Esophagus muscularis mucosa (tissue), 4 donors: ENCODE data around the gene PLD1. TPM values are rescaled to one million over a fixed set of nuclear protein-coding genes. Genes with fewer than 3 reads are reported as not detected.

ENCODE experiments used
- DNase-seq: peaks from one replicate; pipeline ENCODE4 v3.0.0-alpha.2; 2017; ENCODE audit errors: extremely low spot score
- H3K27ac ChIP-seq, 4 donors: fragments of 200-600 bp; sonication (generic); replicated peaks in 1 of 4; 1 replicate in 3 of 4; 2 replicates in 1 of 4; pipeline ENCODE4 v1.5.1; 2016 to 2019; ENCODE audit warnings: mild to moderate bottlenecking in 1 of 4
- H3K27me3 ChIP-seq, 4 donors: fragments of 200-600 bp; sonication (generic); one replicate each; pipeline versions ENCODE4 v1.5.1 to v1.6.0; 2016 to 2019
- H3K36me3 ChIP-seq, 4 donors: fragments of 200-600 bp; sonication (generic); one replicate each; pipeline ENCODE4 v1.5.1; 2016 to 2019
- H3K4me1 ChIP-seq, 4 donors: fragments of 200-600 bp; sonication (generic); one replicate each; pipeline ENCODE4 v1.5.1; 2016 to 2019
- H3K4me3 ChIP-seq, 4 donors: fragments of 200-600 bp; sonication (generic); 1 replicate in 2 of 4; 2 replicates in 2 of 4; pipeline ENCODE4 v1.5.1; 2016 to 2019; ENCODE audit warnings: mild to moderate bottlenecking in 4 of 4, moderate library complexity in 1 of 4
- H3K9me3 ChIP-seq, 4 donors: fragments of 200-600 bp; sonication (generic); 1 replicate in 3 of 4; 2 replicates in 1 of 4; pipeline ENCODE4 v1.5.1; 2016 to 2019
- CTCF ChIP-seq, 3 experiments: fragments of 200-600 bp in 2 of 3; fragments of 450-650 bp in 1 of 3; sonication (generic) in 2 of 3; IDR thresholded peaks; one replicate each; pipeline ENCODE4 v1.5.1; 2017 to 2019; ENCODE audit warnings: antibody characterized with exemption in 3 of 3, mild to moderate bottlenecking in 2 of 3, moderate library complexity in 1 of 3
- EP300 ChIP-seq: sonication (generic); formaldehyde crosslinking; IDR thresholded peaks from one replicate; pipeline ENCODE4 v1.6.1; 2017; ENCODE audit warnings: antibody characterized with exemption
- POLR2A ChIP-seq: fragments of 450-650 bp; IDR thresholded peaks from one replicate; pipeline ENCODE4 v1.6.1; 2017; ENCODE audit warnings: antibody characterized with exemption, moderate library complexity, mild to moderate bottlenecking, low read depth
- POLR2AphosphoS5 ChIP-seq, 2 donors: sonication (generic); formaldehyde crosslinking; IDR thresholded peaks; one replicate each; pipeline ENCODE4 v1.6.1; 2017; ENCODE audit warnings: antibody characterized with exemption in 2 of 2
- WGBS: methylation state at CpG from one replicate; pipeline ENCODE4 v1.1.5; 2018; 5-methylcytosine and 5-hydroxymethylcytosine counted together
- intact Hi-C: fragments of 100-400 bp; cut with DNase I; formaldehyde crosslinking; loops from one replicate; pipeline ENCODE4 v1.15.1; 2023
- total RNA-seq, 4 donors: library from RNA; depleted of rRNA; stranded (reverse); fragments of >200 nt; gene quantifications; one replicate each; pipeline versions ENCODE4 v1.1.0 to v1.2.1, GENCODE V29; 2016

The PLD1 gene
- total RNA-seq, 4 donors from 2014 or later: 12.4 to 21.1 (median 18.5) TPM

GRCh38 chr3:171685116-171685895, 125.0 kb downstream of the PLD1 start:
- Histone ChIP-seq H3K4me1 (peaks cover 7 to 18% (median 16%) of the 10 kb centered on the region in 4 donors), H3K36me3 (peaks cover 0 to 29% (median 3%) of the 10 kb centered on the region in 4 donors), H3K4me3 (no peak overlapping the region), H3K9me3 (no peaks in the 10 kb centered on the region), H3K27me3 (no peaks in the 10 kb centered on the region), H3K27ac (no peak overlapping the region)
- 94% methylated on average over 6 of the region's 6 CpGs for WGBS
- intact Hi-C loops: no loop called here
- DNase-seq: no peak
- no peak for TF ChIP-seq POLR2AphosphoS5 (IDR thresholded peaks at IDR 0.05)
- no peak for TF ChIP-seq POLR2A
- TF ChIP-seq CTCF (IDR thresholded peaks at IDR 0.05): no peak
- no peak for TF ChIP-seq EP300

GRCh38 chr3:171684221-171684620, 126.1 kb downstream of the PLD1 start:
- 98% methylated on average over 2 of the region's 2 CpGs for WGBS
- no peaks in the 10 kb centered on the region for H3K9me3 ChIP-seq
- no peak overlapping the region for H3K27ac ChIP-seq
- no peak for DNase-seq
- H3K4me1 ChIP-seq: peaks cover 7 to 18% (median 16%) of the 10 kb centered on the region in 4 donors
- H3K4me3 ChIP-seq: no peak overlapping the region
- peaks cover 0 to 29% (median 3%) of the 10 kb centered on the region in 4 donors for H3K36me3 ChIP-seq
- no peaks in the 10 kb centered on the region for H3K27me3 ChIP-seq
- no peak for TF ChIP-seq POLR2A
- TF ChIP-seq EP300: no peak
- no peak for TF ChIP-seq CTCF (IDR thresholded peaks at IDR 0.05)
- TF ChIP-seq POLR2AphosphoS5 (IDR thresholded peaks at IDR 0.05): no peak
- intact Hi-C loops: no loop called here

- WGBS: 93% methylated on average over 3 of the region's 3 CpGs
These were observed 127.5 kb downstream of the PLD1 start for GRCh38 chr3:171682743-171683142.

DNA sequence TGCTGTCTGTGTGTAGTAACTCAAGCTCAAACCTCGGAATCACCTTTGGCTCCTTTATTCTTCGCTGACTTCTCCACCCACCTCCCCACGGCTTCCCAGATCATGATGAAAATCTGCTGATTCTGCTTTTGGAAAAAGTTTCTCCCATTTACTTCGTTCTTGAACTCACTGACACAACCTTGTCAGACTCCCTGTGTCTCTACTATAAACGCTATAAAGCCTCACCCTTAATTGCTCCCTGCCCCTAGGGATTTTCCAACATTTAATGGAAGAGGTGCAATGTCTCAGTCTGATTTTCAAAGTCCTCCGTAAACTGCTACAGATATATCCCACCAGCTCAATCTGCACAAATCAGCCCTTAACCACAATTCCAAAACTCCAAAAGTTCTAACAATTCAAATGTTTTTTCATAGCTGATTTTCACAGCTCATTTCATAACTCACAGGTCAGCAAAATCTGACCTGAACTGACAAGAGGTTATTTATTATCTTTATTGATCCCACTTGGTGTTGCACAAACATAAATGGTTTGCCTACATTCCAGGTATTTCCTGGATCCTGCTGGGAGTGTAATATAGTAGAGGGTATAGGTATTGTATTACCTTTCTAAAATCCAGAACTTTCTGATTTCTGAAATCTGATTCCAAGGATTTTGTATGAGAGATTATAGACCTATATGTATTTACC, 129.4 kb downstream of the PLD1 start:
- intact Hi-C loops: no loop called here
- TF ChIP-seq CTCF (IDR thresholded peaks at IDR 0.05) (no peak), EP300 (no peak), POLR2A (no peak)
- no peak for DNase-seq
- no peaks in the 10 kb centered on the region for H3K9me3 ChIP-seq
- no peak overlapping the region for H3K27ac ChIP-seq
- H3K27me3 ChIP-seq: no peaks in the 10 kb centered on the region
- peaks cover 0 to 20% (median 11%) of the 10 kb centered on the region in 4 donors for H3K36me3 ChIP-seq
- no peak overlapping the region for H3K4me3 ChIP-seq
- WGBS: 86% methylated on average over 6 of the region's 6 CpGs
- no peaks in the 10 kb centered on the region for H3K4me1 ChIP-seq

More at GRCh38 chr3:171682743-171683142, 127.5 kb downstream of the PLD1 start:
- Histone ChIP-seq H3K36me3 (peaks cover 0 to 29% (median 3%) of the 10 kb centered on the region in 4 donors), H3K9me3 (no peaks in the 10 kb centered on the region), H3K4me1 (peaks cover 0 to 8% (median 6%) of the 10 kb centered on the region in 4 donors), H3K4me3 (no peak overlapping the region), H3K27ac (no peak overlapping the region), H3K27me3 (no peaks in the 10 kb centered on the region)
- no peak for DNase-seq
- no peak for TF ChIP-seq EP300
- no peak for TF ChIP-seq POLR2AphosphoS5 (IDR thresholded peaks at IDR 0.05)
- TF ChIP-seq CTCF (IDR thresholded peaks at IDR 0.05): no peak
- no peak for TF ChIP-seq POLR2A
- intact Hi-C loops: no loop called here
